GM12892 (cell line): ENCODE measurements around the gene KLF7.

ENCODE experiments used
- POLR2A ChIP-seq: IDR thresholded peaks from 2 replicates; pipeline ENCODE4 v1.6.1; 2011; ENCODE audit warnings: low read depth, low read length, control low read depth
- POLR2AphosphoS5 ChIP-seq: IDR thresholded peaks from 2 replicates; pipeline ENCODE4 v1.6.1; 2011; ENCODE audit warnings: low read depth, low read length, control low read depth
- TAF1 ChIP-seq: IDR thresholded peaks from 2 replicates; pipeline ENCODE4 v1.6.1; 2011; ENCODE audit warnings: low read depth, mild to moderate bottlenecking, control low read depth, low read length, borderline replicate concordance

DNA sequence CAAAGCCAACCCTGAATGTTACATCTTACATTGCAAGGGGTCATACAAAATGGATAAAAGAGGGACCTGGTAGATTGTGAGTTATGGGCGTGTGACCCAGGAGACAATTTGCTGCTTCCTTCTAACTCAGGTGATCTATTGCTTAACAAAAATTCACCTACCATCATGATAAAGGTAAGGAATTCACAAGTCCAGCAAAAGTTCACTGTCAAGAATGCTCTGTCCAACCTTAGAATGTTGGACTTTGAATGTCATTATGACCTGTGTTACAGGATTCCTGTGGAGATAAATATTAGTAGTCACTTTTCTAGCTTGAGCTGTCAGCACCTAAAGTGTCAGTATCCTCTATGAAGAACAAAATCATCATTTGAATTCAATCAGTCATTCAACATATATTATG is 7.9 kb upstream of the KLF7 start:
- TF ChIP-seq TAF1 (no peak), POLR2A (no peak), POLR2AphosphoS5 (no peak)
